K562 (cell line): ENCODE data around the gene ADM5. TPM values are rescaled to one million over a fixed set of nuclear protein-coding genes. Genes with fewer than 3 reads are reported as not detected.
A peak's percentile ranks its signal among the peaks of the same experiment; 100 is the strongest.

Experiments
- CEBPZ ChIP-seq: fragments of 150-350 bp; IDR thresholded peaks from 2 replicates; pipeline ENCODE4 v1.6.1; 2014; ENCODE audit warnings: low read depth, mild to moderate bottlenecking, low read length, borderline replicate concordance
- ELK3 ChIP-seq: fragments of 450-650 bp; formaldehyde crosslinking; IDR thresholded peaks from 2 replicates; pipeline ENCODE4 v1.4.0; 2020; ENCODE audit warnings: mild to moderate bottlenecking
- ESRRA ChIP-seq: fragments of 450-650 bp; IDR thresholded peaks from 2 replicates; pipeline ENCODE4 v1.6.1; 2014; ENCODE audit warnings: low read depth, mild to moderate bottlenecking, moderate library complexity, borderline replicate concordance
- HDAC2 ChIP-seq: fragments of 450-650 bp; IDR thresholded peaks from 2 replicates; pipeline ENCODE4 v1.6.1; 2016; ENCODE audit warnings: mild to moderate bottlenecking
- MECOM ChIP-seq: fragments of 250-450 bp; sonication (Bioruptor Pico); IDR thresholded peaks from 2 replicates; pipeline ENCODE4 v1.8.0; 2022; ENCODE audit warnings: inconsistent platforms
- POLR2A ChIP-seq: fragments of 450-650 bp; conservative IDR thresholded peaks from 2 replicates; pipeline ENCODE4 v1.6.1; 2016
- POLR2B ChIP-seq: fragments of 450-650 bp; IDR thresholded peaks from 2 replicates; pipeline ENCODE4 v1.6.1; 2018; ENCODE audit warnings: low read depth; ENCODE audit not compliant: partially characterized antibody
- SMAD4 ChIP-seq: fragments of 250-450 bp; sonication (Bioruptor Pico); conservative IDR thresholded peaks from 2 replicates; pipeline ENCODE4 v1.8.0; 2021; ENCODE audit warnings: inconsistent platforms, mild to moderate bottlenecking, moderate library complexity
- TAF9B ChIP-seq: fragments of 450-650 bp; IDR thresholded peaks from 2 replicates; pipeline ENCODE4 v1.6.1; 2018; ENCODE audit warnings: mild to moderate bottlenecking; ENCODE audit not compliant: partially characterized antibody
- TAL1 ChIP-seq: fragments of 450-650 bp; IDR thresholded peaks from 2 replicates; pipeline ENCODE4 v1.6.1; 2016; ENCODE audit warnings: mild to moderate bottlenecking
- USF2 ChIP-seq: sonication (generic); formaldehyde crosslinking; IDR thresholded peaks from 2 replicates; pipeline ENCODE4 v1.5.0; 2020; ENCODE audit warnings: missing genetic modification reagents
- ZNF133 ChIP-seq: fragments of 250-450 bp; sonication (Bioruptor Pico); IDR thresholded peaks from 2 replicates; pipeline ENCODE4 v1.4.0; 2020; ENCODE audit warnings: mild to moderate bottlenecking
- polyA plus RNA-seq, 8 experiments: library from polyadenylated mRNA; depleted of rRNA in 4 of 8; stranded (reverse) in 5 of 8; unstranded in 3 of 8; fragments of >200 nt; fragmentation: Nextera tagmentation in 2 of 8; fragmentation: Illumina TruSeq in 1 of 8; extraction: Ambion mirVana in 2 of 8; extraction: Trizol in 1 of 8; gene quantifications; 2 replicates each; pipeline versions ENCODE4 v1.2.1 to v1.2.3, GENCODE V29; 2011 to 2014; ENCODE audit warnings: inconsistent platforms in 1 of 8, missing spikeins in 1 of 8
- total RNA-seq, 7 experiments: library from RNA; depleted of rRNA in 6 of 7; stranded (reverse); fragments of >200 nt in 6 of 7; fragmentation: Illumina TruSeq in 2 of 7; extraction: Trizol in 2 of 7; gene quantifications; 2 replicates each; pipeline versions ENCODE4 v1.2.1 to v1.2.3, GENCODE V29; 2011 to 2021; ENCODE audit warnings: low replicate concordance in 1 of 7
- TF ChIP-seq, protein P1 (sequence below): fragments of 200-800 bp; sonication (Bioruptor generic); IDR thresholded peaks from 2 replicates; pipeline ENCODE4 v1.6.1; 2017; ENCODE audit warnings: missing genetic modification characterization, missing compliant biosample characterization
- TF ChIP-seq, protein P2 (sequence below), 2 experiments: IDR thresholded peaks; 2 replicates each; pipeline ENCODE4 v1.6.1; 2012; ENCODE audit warnings: improper control_type of control experiment in 2 of 2, low read depth in 2 of 2, low read length in 2 of 2, borderline replicate concordance in 1 of 2
- TF ChIP-seq, protein P3 (sequence below), 3 experiments: IDR thresholded peaks in 2 of 3; conservative IDR thresholded peaks in 1 of 3; 2 replicates each; pipeline ENCODE4 v1.5.1; 2011 to 2012; ENCODE audit warnings: low read length in 3 of 3, mild to moderate bottlenecking in 3 of 3, control low read depth in 2 of 3, improper control_type of control experiment in 1 of 3, inconsistent platforms in 1 of 3, low read depth in 1 of 3, mixed read lengths in 1 of 3, moderate library complexity in 1 of 3; ENCODE audit not compliant: insufficient read depth in 2 of 3

ADM5 gene
- total and polyA plus RNA-seq, 9 of the 15 experiments (the other 6 are each of a cell fraction or from before 2014, with no cell fraction given), result 0.13 to 8.4 (median 2.0) TPM; not detected in 1

- TF ChIP-seq TAL1 (no peak), POLR2A (peak; percentile 89), ELK3 (CRISPR knock-in tag) (no peak), USF2 (CRISPR knock-in tag) (peak; percentile 32; the same call in 1 of the 2 replicates), POLR2B (peak; percentile 80), MECOM (CRISPR knock-in tag) (no peak), CEBPZ (no peak), ZNF133 (CRISPR knock-in tag) (no peak), ESRRA (peak; percentile 63; the same call in 1 of the 2 replicates), HDAC2 (peak; percentile 74), SMAD4 (0 out of 2 replicates have a peak, but pooled peaks have one; percentile 31), TAF9B (peak; percentile 12)
- TF ChIP-seq, protein P1, sequence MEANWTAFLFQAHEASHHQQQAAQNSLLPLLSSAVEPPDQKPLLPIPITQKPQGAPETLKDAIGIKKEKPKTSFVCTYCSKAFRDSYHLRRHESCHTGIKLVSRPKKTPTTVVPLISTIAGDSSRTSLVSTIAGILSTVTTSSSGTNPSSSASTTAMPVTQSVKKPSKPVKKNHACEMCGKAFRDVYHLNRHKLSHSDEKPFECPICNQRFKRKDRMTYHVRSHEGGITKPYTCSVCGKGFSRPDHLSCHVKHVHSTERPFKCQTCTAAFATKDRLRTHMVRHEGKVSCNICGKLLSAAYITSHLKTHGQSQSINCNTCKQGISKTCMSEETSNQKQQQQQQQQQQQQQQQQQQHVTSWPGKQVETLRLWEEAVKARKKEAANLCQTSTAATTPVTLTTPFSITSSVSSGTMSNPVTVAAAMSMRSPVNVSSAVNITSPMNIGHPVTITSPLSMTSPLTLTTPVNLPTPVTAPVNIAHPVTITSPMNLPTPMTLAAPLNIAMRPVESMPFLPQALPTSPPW (CRISPR knock-in tag), result peak; percentile 73
- TF ChIP-seq, protein P2, sequence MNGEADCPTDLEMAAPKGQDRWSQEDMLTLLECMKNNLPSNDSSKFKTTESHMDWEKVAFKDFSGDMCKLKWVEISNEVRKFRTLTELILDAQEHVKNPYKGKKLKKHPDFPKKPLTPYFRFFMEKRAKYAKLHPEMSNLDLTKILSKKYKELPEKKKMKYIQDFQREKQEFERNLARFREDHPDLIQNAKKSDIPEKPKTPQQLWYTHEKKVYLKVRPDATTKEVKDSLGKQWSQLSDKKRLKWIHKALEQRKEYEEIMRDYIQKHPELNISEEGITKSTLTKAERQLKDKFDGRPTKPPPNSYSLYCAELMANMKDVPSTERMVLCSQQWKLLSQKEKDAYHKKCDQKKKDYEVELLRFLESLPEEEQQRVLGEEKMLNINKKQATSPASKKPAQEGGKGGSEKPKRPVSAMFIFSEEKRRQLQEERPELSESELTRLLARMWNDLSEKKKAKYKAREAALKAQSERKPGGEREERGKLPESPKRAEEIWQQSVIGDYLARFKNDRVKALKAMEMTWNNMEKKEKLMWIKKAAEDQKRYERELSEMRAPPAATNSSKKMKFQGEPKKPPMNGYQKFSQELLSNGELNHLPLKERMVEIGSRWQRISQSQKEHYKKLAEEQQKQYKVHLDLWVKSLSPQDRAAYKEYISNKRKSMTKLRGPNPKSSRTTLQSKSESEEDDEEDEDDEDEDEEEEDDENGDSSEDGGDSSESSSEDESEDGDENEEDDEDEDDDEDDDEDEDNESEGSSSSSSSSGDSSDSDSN (IDR thresholded peaks at IDR 0.05; ENCODE audit: borderline replicate concordance in 1 of 2, low read depth in 2 of 2, low read length in 2 of 2), result peak; percentile 75 to 83; a peak in 2 of 4 replicates
- TF ChIP-seq, protein P3, sequence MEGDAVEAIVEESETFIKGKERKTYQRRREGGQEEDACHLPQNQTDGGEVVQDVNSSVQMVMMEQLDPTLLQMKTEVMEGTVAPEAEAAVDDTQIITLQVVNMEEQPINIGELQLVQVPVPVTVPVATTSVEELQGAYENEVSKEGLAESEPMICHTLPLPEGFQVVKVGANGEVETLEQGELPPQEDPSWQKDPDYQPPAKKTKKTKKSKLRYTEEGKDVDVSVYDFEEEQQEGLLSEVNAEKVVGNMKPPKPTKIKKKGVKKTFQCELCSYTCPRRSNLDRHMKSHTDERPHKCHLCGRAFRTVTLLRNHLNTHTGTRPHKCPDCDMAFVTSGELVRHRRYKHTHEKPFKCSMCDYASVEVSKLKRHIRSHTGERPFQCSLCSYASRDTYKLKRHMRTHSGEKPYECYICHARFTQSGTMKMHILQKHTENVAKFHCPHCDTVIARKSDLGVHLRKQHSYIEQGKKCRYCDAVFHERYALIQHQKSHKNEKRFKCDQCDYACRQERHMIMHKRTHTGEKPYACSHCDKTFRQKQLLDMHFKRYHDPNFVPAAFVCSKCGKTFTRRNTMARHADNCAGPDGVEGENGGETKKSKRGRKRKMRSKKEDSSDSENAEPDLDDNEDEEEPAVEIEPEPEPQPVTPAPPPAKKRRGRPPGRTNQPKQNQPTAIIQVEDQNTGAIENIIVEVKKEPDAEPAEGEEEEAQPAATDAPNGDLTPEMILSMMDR (IDR thresholded peaks at IDR 0.05 in 2 of 3, conservative IDR thresholded peaks at IDR 0.05 in 1 of 3; ENCODE audit: insufficient read depth in 2 of 3, low read depth in 1 of 3, low read length in 3 of 3), result 0 out of 6 replicates have a peak, but pooled peaks of 1 of the 3 experiments have one; percentile 15
Measured at GRCh38 chr19:49665351-49666119, 23.9 kb upstream of the ADM5 start, which contains the start of the genes BCL2L12 and IRF3 (continued).
